GM06990 (cell line): ENCODE measurements around the gene HSD11B2.
A peak's percentile ranks its signal among the peaks of the same experiment; 100 is the strongest.

Experiments
- DNase-seq: peaks from one replicate; pipeline ENCODE4 v3.0.0-alpha.2; 2011; ENCODE audit not compliant: insufficient read length; ENCODE audit errors: extremely low read depth
- H3K27me3 ChIP-seq: replicated peaks from 2 replicates; pipeline ENCODE4 v1.6.0; 2011; ENCODE audit warnings: low read length; ENCODE audit not compliant: control insufficient read depth, insufficient read depth
- H3K36me3 ChIP-seq: 2 replicates; pipeline ENCODE4 v1.5.1; 2011; ENCODE audit warnings: low read length; ENCODE audit not compliant: control insufficient read depth, insufficient read depth
- H3K4me3 ChIP-seq: replicated peaks from 2 replicates; pipeline ENCODE4 v1.5.1; 2011; ENCODE audit warnings: low read depth, mild to moderate bottlenecking, control low read depth, low read length
- TF ChIP-seq, protein P1 (sequence below): IDR thresholded peaks from 2 replicates; pipeline ENCODE4 v1.5.1; 2011; ENCODE audit warnings: low read length, control low read depth, mild to moderate bottlenecking, inconsistent platforms; ENCODE audit not compliant: insufficient read depth, poor library complexity, severe bottlenecking

HSD11B2 gene

DNA sequence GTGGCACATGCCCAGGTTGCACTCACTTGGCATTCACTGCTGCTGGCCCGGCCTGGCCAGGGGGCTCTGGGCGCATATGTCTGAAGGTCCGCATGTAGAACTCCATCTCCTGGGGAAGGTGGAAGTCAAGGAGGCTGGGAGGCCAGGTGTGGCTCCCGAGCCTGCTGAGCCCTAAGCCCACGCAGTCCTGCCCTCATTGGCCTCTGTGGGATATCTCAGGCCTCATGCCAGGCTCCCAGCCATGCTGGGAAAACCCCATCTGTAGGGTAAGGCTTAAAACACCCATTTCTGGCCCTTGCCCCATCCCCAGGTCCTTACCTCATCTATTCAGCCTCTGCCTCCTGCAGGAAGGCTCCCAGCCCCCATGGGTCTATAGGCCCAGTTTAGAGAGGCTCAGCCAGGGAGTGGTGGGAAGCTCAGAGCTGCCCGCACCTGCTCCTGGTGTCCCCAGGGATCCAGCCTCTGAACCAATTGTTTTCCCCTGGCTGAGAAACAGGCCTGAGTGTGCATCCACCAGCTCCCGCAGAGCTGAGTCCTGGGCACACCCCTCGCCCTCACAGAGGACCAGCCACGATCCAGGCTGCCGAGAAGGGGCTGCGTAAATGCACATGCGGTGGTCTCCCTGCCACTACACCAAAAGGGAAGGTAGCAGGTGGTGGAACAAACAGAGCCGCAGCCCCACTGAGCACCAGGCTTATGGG, 35.3 kb upstream of the HSD11B2 start:
- TF ChIP-seq, protein P1, sequence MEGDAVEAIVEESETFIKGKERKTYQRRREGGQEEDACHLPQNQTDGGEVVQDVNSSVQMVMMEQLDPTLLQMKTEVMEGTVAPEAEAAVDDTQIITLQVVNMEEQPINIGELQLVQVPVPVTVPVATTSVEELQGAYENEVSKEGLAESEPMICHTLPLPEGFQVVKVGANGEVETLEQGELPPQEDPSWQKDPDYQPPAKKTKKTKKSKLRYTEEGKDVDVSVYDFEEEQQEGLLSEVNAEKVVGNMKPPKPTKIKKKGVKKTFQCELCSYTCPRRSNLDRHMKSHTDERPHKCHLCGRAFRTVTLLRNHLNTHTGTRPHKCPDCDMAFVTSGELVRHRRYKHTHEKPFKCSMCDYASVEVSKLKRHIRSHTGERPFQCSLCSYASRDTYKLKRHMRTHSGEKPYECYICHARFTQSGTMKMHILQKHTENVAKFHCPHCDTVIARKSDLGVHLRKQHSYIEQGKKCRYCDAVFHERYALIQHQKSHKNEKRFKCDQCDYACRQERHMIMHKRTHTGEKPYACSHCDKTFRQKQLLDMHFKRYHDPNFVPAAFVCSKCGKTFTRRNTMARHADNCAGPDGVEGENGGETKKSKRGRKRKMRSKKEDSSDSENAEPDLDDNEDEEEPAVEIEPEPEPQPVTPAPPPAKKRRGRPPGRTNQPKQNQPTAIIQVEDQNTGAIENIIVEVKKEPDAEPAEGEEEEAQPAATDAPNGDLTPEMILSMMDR: no peak
- no peaks in the 10 kb centered on the region; the same call in 1 of the 2 replicates for H3K27me3 ChIP-seq
- no peaks in the 10 kb centered on the region for H3K36me3 ChIP-seq
- no peak for DNase-seq
- no peak overlapping the region for H3K4me3 ChIP-seq

- H3K4me3 ChIP-seq: no peak overlapping the region
- H3K27me3 ChIP-seq: no peaks in the 10 kb centered on the region; the same call in 1 of the 2 replicates
- H3K36me3 ChIP-seq: no peaks in the 10 kb centered on the region
- TF ChIP-seq, protein P1: no peak
- DNase-seq: no peak
Observed at GRCh38 chr16:67396159-67397035, 34.5 kb upstream of the HSD11B2 start.

DNA sequence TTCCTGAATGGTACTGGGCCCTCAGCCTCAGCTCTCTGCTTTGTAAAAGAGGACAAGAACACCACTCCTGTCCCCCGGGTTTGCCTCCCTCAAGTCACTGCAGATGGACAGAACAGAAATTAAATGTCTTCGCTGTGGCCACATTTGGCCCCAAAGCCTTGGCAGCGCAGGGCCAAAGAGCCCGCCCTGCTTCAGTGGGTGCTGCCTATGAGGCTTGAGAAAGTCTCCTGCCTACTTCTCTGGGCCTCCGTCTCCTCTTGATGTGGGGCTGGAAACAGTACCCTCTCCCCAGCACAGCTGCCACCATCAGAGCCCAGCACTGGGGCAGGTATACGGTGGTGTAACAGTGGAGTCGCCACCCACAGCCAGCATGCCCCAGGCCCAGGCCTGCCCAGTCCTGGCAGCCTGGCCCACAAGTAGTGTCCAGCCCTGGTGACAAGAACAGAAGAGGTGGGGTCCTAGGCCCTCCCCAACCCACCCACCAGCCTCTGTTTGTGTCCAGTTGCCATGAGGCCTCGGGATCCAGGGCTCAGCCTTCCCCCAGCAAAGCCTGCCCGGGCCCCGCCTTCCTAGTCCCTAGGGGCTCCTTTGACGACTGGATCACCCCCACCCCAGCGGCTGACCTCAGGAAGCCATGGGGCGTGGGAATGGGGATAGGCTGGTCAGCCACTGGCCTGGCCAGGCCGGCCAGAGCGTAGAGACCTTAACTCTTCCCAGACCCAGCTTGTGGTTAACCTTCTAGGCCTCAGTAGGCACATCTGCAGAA, 33.7 kb upstream of the HSD11B2 start:
- Histone ChIP-seq H3K27me3 (no peaks in the 10 kb centered on the region; the same call in 1 of the 2 replicates), H3K36me3 (no peaks in the 10 kb centered on the region), H3K4me3 (no peak overlapping the region)
- no peak for DNase-seq
- TF ChIP-seq, protein P1: no peak

DNA sequence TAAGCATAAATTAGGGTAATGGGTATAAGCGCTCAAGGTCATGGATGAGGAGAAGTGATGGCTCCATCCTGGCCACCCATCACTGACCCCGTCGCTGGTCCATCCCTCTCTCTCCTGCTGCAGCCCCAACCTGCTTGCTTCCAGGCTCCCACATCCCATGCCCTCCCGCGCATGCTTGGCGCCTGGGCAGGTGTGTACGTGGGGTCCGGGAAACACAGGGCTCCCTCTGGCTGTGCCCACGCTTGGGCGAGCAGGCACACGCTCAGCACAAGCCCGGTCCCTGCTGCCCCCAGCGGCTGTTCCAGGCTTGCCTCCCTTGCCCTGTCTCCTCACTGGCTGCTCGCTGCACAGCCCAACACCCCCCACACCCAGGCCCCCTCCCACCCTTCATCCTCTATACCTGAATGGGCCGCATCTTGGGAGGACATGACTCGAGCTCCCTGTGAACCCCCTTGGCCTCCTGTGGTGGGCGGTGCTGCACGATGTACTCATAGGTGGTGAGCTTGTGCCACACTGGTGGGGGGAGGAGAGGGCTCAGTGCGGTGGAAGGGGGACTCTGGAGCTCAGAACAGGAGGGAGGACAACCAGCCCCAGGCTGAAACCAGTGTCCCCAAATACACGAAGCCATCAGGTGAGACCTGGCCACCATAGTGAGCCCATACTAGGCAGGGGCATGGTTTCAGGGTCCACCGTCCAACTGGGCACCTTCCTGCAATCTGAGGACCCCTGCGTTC, 32.9 kb upstream of the HSD11B2 start:
- TF ChIP-seq, protein P1: peak; percentile 40
- Histone ChIP-seq H3K36me3 (no peaks in the 10 kb centered on the region), H3K4me3 (no peak overlapping the region), H3K27me3 (no peaks in the 10 kb centered on the region; the same call in 1 of the 2 replicates)
- DNase-seq: no peak

DNA sequence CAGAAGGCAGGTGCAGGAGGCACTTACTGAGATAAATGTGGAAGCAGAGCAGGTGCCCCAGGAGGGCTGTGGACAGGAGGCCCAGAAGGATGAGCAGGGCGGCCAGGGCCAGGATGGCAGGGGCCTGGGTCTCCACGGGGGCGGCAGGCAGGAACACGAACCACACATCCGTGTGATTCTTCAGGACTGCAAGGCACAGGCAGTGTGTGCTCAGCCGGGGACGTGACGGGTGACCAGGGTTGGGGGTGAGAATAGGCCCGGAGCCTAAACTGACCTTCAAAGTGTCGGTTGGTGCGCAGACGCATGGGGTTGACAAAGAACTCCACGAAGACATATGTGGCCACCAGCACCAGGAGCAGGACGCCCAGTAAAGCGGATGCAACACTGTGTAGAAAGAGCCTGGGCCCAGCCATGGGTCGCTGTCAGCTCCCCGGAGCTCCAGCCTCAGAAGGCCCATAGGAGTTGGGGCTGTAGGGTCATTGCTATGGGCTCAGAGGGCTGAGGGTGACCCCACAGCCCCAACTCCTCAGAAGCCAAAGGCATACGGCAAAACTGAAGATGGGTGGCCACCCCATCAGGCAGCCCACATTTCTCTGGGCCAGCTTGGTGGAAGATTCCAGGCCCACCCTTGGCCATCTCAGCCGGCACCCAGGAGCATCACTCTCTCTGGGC, 32.2 kb upstream of the HSD11B2 start:
- no peaks in the 10 kb centered on the region; the same call in 1 of the 2 replicates for H3K27me3 ChIP-seq
- DNase-seq: no peak
- TF ChIP-seq, protein P1: no peak
- no peaks in the 10 kb centered on the region for H3K36me3 ChIP-seq
- no peak overlapping the region for H3K4me3 ChIP-seq
